B cell (primary cell): Measurements from ENCODE around the gene SYNGR3. TPM values are rescaled to one million over a fixed set of nuclear protein-coding genes. Genes with fewer than 3 reads are reported as not detected.
"Not testable (repeated sequence)": the region's sequence is repeated elsewhere in the genome, so short reads cannot be mapped to it uniquely, and the experiment has no call there.

ENCODE experiments used
- ATAC-seq: fragments of 200-7000 bp; cut with Tn5 transposase; one replicate; pipeline ENCODE4 v1.10.0; 2021; ENCODE audit warnings: low read depth, mild to moderate bottlenecking, moderate number of reproducible peaks, moderate library complexity
- CTCF ChIA-PET: fragments of 350-600 bp; sonication (Branson Sonifier 250); formaldehyde crosslinking; loops from one replicate; lab custom pipeline; 2021; ENCODE audit warnings: antibody characterized with exemption, inconsistent platforms; lab: Charles Lee
- POLR2A ChIA-PET: fragments of 350-600 bp; sonication (Branson Sonifier 250); formaldehyde crosslinking; loops from one replicate; lab custom pipeline; 2021; ENCODE audit warnings: antibody characterized with exemption; lab: Charles Lee
- DNase-seq: peaks from one replicate; pipeline ENCODE4 v3.0.0; 2013
- H2AFZ ChIP-seq: 2 replicates; pipeline ENCODE4 v1.6.1; 2012; ENCODE audit warnings: mild to moderate bottlenecking, low read depth, low read length; ENCODE audit not compliant: insufficient read depth, poor library complexity, severe bottlenecking
- H3K27ac ChIP-seq, 2 donors: 1 replicate in 1 of 2; 2 replicates in 1 of 2; pipeline ENCODE4 v1.5.1; 2012 to 2013; ENCODE audit warnings: low read length in 2 of 2, mild to moderate bottlenecking in 2 of 2, moderate library complexity in 1 of 2
- H3K27me3 ChIP-seq, 4 experiments: fragments of 200-600 bp in 1 of 4; sonication (generic) in 1 of 4; replicated peaks in 1 of 4; 1 replicate in 2 of 4; 2 replicates in 2 of 4; pipeline versions ENCODE4 v1.6.1 to v1.7.0; 2013 to 2016; ENCODE audit warnings: low read length in 3 of 4, mild to moderate bottlenecking in 2 of 4, mixed read lengths in 1 of 4, moderate library complexity in 1 of 4; ENCODE audit not compliant: insufficient read depth in 4 of 4, control insufficient read depth in 3 of 4; ENCODE audit errors: control extremely low read depth in 1 of 4
- H3K36me3 ChIP-seq, 2 experiments: replicated peaks in 1 of 2; 1 replicate in 1 of 2; 2 replicates in 1 of 2; pipeline versions ENCODE4 v1.6.1 to v1.7.1; 2013; ENCODE audit warnings: low read length in 1 of 2; ENCODE audit not compliant: insufficient read depth in 2 of 2, control insufficient read depth in 1 of 2; ENCODE audit errors: control extremely low read depth in 1 of 2, extremely low read depth in 1 of 2
- H3K4me1 ChIP-seq, 2 donors: fragments of 200-600 bp in 1 of 2; sonication (generic) in 1 of 2; 1 replicate in 1 of 2; 2 replicates in 1 of 2; pipeline versions ENCODE4 v1.5.1 to v1.6.1; 2013 to 2017; ENCODE audit warnings: low read length in 2 of 2; ENCODE audit not compliant: control insufficient read depth in 2 of 2, insufficient read depth in 2 of 2
- H3K4me2 ChIP-seq: replicated peaks from 2 replicates; pipeline ENCODE3; 2012; ENCODE audit warnings: mild to moderate bottlenecking, low read depth, low read length; ENCODE audit not compliant: poor library complexity, severe bottlenecking
- H3K4me3 ChIP-seq, 5 experiments: fragments of 200-600 bp in 1 of 5; sonication (generic) in 1 of 5; 1 replicate in 3 of 5; 2 replicates in 2 of 5; pipeline versions ENCODE4 v1.5.1 to v1.7.0; 2011 to 2016; ENCODE audit warnings: low read length in 4 of 5, mild to moderate bottlenecking in 4 of 5, low read depth in 2 of 5, control low read depth in 1 of 5, moderate library complexity in 1 of 5; ENCODE audit not compliant: insufficient read depth in 1 of 5; ENCODE audit errors: control extremely low read depth in 1 of 5, extremely low read depth in 1 of 5
- H3K79me2 ChIP-seq: fragments of 200-600 bp; sonication (generic); one replicate; pipeline ENCODE4 v1.6.0; 2016; ENCODE audit warnings: low read length; ENCODE audit not compliant: control insufficient read depth, insufficient read depth
- H3K9ac ChIP-seq: fragments of 200-600 bp; sonication (generic); 2 replicates; pipeline ENCODE4 v1.6.1; 2017; ENCODE audit warnings: mild to moderate bottlenecking, low read length, moderate library complexity
- H3K9me3 ChIP-seq, 3 donors: one replicate each; pipeline versions ENCODE4 v1.6.1 to v1.7.1; 2013; ENCODE audit warnings: low read length in 2 of 3; ENCODE audit not compliant: control insufficient read depth in 2 of 3, insufficient read depth in 1 of 3; ENCODE audit errors: control extremely low read depth in 1 of 3
- H4K20me1 ChIP-seq: 2 replicates; pipeline ENCODE4 v1.6.0; 2012; ENCODE audit warnings: mild to moderate bottlenecking, low read length; ENCODE audit not compliant: insufficient read depth, control insufficient read depth, poor library complexity, severe bottlenecking
- H3K27ac Mint-ChIP-seq: one replicate; pipeline ENCODE4 v1.8.0; 2021; ENCODE audit warnings: mixed read lengths
- H3K27me3 Mint-ChIP-seq: one replicate; pipeline ENCODE4 v1.8.0; 2021; ENCODE audit warnings: mixed read lengths
- H3K4me1 Mint-ChIP-seq: one replicate; pipeline ENCODE4 v1.8.0; 2021; ENCODE audit warnings: mixed read lengths
- H3K4me3 Mint-ChIP-seq: one replicate; pipeline ENCODE4 v1.8.0; 2021; ENCODE audit warnings: mixed read lengths
- H3K9me3 Mint-ChIP-seq: one replicate; pipeline ENCODE4 v1.8.0; 2022; ENCODE audit warnings: mixed read lengths; ENCODE audit not compliant: insufficient read depth
- EZH2 ChIP-seq: IDR thresholded peaks from 2 replicates; pipeline ENCODE4 v1.6.1; 2012; ENCODE audit warnings: borderline replicate concordance, low read depth, mild to moderate bottlenecking, moderate library complexity, low read length; ENCODE audit not compliant: insufficient read depth, poor library complexity, severe bottlenecking
- whole genome bisulfite sequencing: methylation state at CpG from one replicate; pipeline ENCODE4 v1.1.5; 2013; ENCODE audit warnings: missing lambda C conversion rate; ENCODE audit not compliant: insufficient coverage; 5-methylcytosine and 5-hydroxymethylcytosine counted together
- intact Hi-C: fragments of 100-400 bp; cut with micrococcal nuclease; formaldehyde crosslinking; loops from one replicate; pipeline ENCODE4 v1.10.0; 2022
- polyA plus RNA-seq: library from polyadenylated mRNA; depleted of rRNA; stranded (reverse); fragments of >200 nt; gene quantifications from 2 replicates; pipeline ENCODE4 v1.2.3, GENCODE V29; 2012
- total RNA-seq, 2 donors: library from RNA; stranded (reverse); fragments of 120-200 nt in 1 of 2; gene quantifications; 1 replicate in 1 of 2; 2 replicates in 1 of 2; pipeline versions ENCODE4 v1.2.3 to v1.2.4, GENCODE V29; 2013 to 2022
- TF ChIP-seq, protein P1 (sequence below): fragments of 200-600 bp; IDR thresholded peaks from one replicate; pipeline ENCODE4 v1.8.0; 2022; ENCODE audit warnings: antibody characterized with exemption, mild to moderate bottlenecking

Gene SYNGR3
- total and polyA plus RNA-seq, 2 donors (not counting 1 experiment from before 2014, with no cell fraction given), result 19.5 to 19.8 TPM

DNA sequence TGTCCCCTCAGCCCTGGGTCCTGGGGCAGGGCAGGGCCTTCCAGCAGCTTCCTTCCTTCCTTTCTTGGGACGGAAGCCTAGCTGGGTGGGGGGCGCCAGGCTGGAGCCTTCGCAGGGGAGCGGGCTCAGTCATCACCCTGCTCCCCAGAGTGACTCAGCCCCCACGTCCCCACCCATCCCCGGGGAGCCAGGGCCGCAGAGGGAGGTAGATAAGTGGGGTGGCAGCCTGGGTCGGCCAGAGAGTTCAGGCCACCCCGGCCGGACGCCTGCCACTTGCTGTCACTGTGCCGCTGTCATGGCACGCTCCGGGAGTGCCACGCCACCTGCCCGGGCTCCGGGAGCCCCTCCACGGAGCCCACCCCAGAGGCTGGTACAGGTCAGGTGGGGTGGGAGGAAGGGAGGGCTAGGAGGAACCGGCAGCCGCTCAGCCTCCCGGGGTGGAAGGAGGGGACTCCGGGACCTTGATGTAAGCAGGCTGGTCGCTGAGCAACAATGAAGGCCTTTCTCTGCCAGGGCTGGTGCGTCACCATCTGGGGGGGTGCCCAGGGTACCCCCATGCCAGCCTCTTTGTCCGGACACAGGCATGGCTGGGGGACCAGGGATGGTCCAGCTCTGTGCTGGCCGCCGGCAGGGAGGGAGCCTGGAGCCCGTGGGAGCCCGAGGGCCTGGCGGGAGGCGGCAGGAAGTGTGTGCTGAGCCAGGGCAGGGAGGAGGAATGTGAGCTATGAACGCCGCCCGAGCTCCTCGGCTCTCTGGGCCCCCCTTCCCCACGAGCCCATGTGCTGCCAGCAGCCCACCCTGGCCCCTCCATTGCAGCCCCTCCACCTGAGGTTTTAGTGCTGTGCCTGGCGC, 43.5 kb downstream of the SYNGR3 start:
- peak overlapping the region; percentile 44 for H3K4me2 ChIP-seq
- H3K36me3 ChIP-seq, result no peaks in the 10 kb centered on the region
- no peak for DNase-seq
- H3K27ac Mint-ChIP-seq, result no peak overlapping the region
- peak overlapping the region; percentile 54 for H2AFZ ChIP-seq
- H3K4me1 ChIP-seq, result peaks cover 0 to 5% of the 10 kb centered on the region in 2 donors
- no peaks in the 10 kb centered on the region for H4K20me1 ChIP-seq
- intact Hi-C loops, result no loop called here
- CTCF ChIA-PET, result no interaction called here
- H3K27me3 ChIP-seq, result peaks cover 0 to 16% (median 2%) of the 10 kb centered on the region in 4 experiments
- H3K4me1 Mint-ChIP-seq, result no peaks in the 10 kb centered on the region
- H3K9ac ChIP-seq, result no peak overlapping the region
- H3K4me3 ChIP-seq, result no peak overlapping the region
- no peaks in the 10 kb centered on the region for H3K9me3 Mint-ChIP-seq
- TF ChIP-seq, protein P1, sequence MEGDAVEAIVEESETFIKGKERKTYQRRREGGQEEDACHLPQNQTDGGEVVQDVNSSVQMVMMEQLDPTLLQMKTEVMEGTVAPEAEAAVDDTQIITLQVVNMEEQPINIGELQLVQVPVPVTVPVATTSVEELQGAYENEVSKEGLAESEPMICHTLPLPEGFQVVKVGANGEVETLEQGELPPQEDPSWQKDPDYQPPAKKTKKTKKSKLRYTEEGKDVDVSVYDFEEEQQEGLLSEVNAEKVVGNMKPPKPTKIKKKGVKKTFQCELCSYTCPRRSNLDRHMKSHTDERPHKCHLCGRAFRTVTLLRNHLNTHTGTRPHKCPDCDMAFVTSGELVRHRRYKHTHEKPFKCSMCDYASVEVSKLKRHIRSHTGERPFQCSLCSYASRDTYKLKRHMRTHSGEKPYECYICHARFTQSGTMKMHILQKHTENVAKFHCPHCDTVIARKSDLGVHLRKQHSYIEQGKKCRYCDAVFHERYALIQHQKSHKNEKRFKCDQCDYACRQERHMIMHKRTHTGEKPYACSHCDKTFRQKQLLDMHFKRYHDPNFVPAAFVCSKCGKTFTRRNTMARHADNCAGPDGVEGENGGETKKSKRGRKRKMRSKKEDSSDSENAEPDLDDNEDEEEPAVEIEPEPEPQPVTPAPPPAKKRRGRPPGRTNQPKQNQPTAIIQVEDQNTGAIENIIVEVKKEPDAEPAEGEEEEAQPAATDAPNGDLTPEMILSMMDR, result no peak
- no peak for TF ChIP-seq EZH2
- no peak overlapping the region for H3K4me3 Mint-ChIP-seq
- peaks cover 4% of the 10 kb centered on the region for H3K27me3 Mint-ChIP-seq
- no peaks in the 10 kb centered on the region for H3K79me2 ChIP-seq
- peaks cover 0 to 13% (median 0%) of the 10 kb centered on the region in 3 donors for H3K9me3 ChIP-seq
- WGBS, result 22% methylated on average over 27 of the region's 37 CpGs
- peak; percentile 37 for ATAC-seq
- H3K27ac ChIP-seq, result no peak overlapping the region
- POLR2A ChIA-PET, result no interaction called here

GRCh38 chr16:2033909-2034695, 44.3 kb downstream of the SYNGR3 start:
- peak overlapping the region; percentile 44 for H3K4me2 ChIP-seq
- 89% methylated on average over 5 of the region's 32 CpGs for whole genome bisulfite sequencing
- DNase-seq, CTCF ChIA-PET, H3K79me2 ChIP-seq, H3K4me1 Mint-ChIP-seq, H3K9me3 Mint-ChIP-seq, ATAC-seq, POLR2A ChIA-PET, H3K36me3 ChIP-seq, H3K27ac Mint-ChIP-seq, H3K4me3 Mint-ChIP-seq, intact Hi-C loops, H3K4me1 ChIP-seq, H3K27ac ChIP-seq, H3K27me3 Mint-ChIP-seq, H4K20me1 ChIP-seq, H3K4me3 ChIP-seq, H3K9ac ChIP-seq: not testable (repeated sequence)
- H2AFZ ChIP-seq, result peak overlapping the region; percentile 54
- peaks cover 0 to 13% (median 0%) of the 10 kb centered on the region in 3 donors for H3K9me3 ChIP-seq
- peaks cover 0 to 12% (median 0%) of the 10 kb centered on the region in 4 experiments for H3K27me3 ChIP-seq
